CD14-positive monocyte (primary cell): ENCODE data around the gene SMARCA2. TPM values are rescaled to one million over a fixed set of nuclear protein-coding genes. Genes with fewer than 3 reads are reported as not detected.

Experiments
- DNase-seq, 3 donors: peaks; one replicate each; pipeline ENCODE4 v3.0.0-alpha.2; 2011 to 2022
- H2AFZ ChIP-seq: 2 replicates; pipeline ENCODE4 v1.6.0; 2012; ENCODE audit warnings: mild to moderate bottlenecking, low read depth, low read length, inconsistent platforms; ENCODE audit not compliant: insufficient read depth, poor library complexity, severe bottlenecking
- H3K27ac ChIP-seq, 2 donors: 1 replicate in 1 of 2; 2 replicates in 1 of 2; pipeline ENCODE4 v1.5.1; 2012 to 2013; ENCODE audit warnings: low read length in 2 of 2, control low read depth in 1 of 2, inconsistent platforms in 1 of 2, low read depth in 1 of 2, mild to moderate bottlenecking in 1 of 2
- H3K27me3 ChIP-seq, 2 donors: one replicate each; pipeline versions ENCODE4 v1.6.0 to v1.6.1; 2011 to 2013; ENCODE audit warnings: low read length in 2 of 2; ENCODE audit not compliant: control insufficient read depth in 2 of 2, insufficient read depth in 2 of 2
- H3K36me3 ChIP-seq, 2 donors: replicated peaks in 1 of 2; 1 replicate in 1 of 2; 2 replicates in 1 of 2; pipeline versions ENCODE4 v1.5.1 to v1.6.1; 2012 to 2013; ENCODE audit warnings: low read length in 2 of 2, control low read depth in 1 of 2, inconsistent platforms in 1 of 2, mild to moderate bottlenecking in 1 of 2; ENCODE audit not compliant: insufficient read depth in 2 of 2, control insufficient read depth in 1 of 2
- H3K4me1 ChIP-seq, 2 donors: 1 replicate in 1 of 2; 2 replicates in 1 of 2; pipeline versions ENCODE4 v1.5.1 to v1.6.1; 2012 to 2013; ENCODE audit warnings: low read length in 2 of 2, control low read depth in 1 of 2, inconsistent platforms in 1 of 2, mild to moderate bottlenecking in 1 of 2, moderate library complexity in 1 of 2; ENCODE audit not compliant: insufficient read depth in 2 of 2, control insufficient read depth in 1 of 2
- H3K4me2 ChIP-seq: replicated peaks from 2 replicates; pipeline ENCODE3; 2012; ENCODE audit warnings: low read length, moderate library complexity, mild to moderate bottlenecking; ENCODE audit not compliant: poor library complexity, severe bottlenecking; ENCODE audit errors: extremely low read depth
- H3K4me3 ChIP-seq, 3 experiments: fragments of 200-600 bp in 1 of 3; sonication (generic) in 1 of 3; replicated peaks in 1 of 3; 1 replicate in 2 of 3; 2 replicates in 1 of 3; pipeline ENCODE4 v1.5.1; 2011 to 2013; ENCODE audit warnings: low read length in 3 of 3, mild to moderate bottlenecking in 3 of 3, control low read depth in 2 of 3, low read depth in 2 of 3, inconsistent platforms in 1 of 3, moderate library complexity in 1 of 3
- H3K79me2 ChIP-seq: 2 replicates; pipeline ENCODE4 v1.6.0; 2012; ENCODE audit warnings: mild to moderate bottlenecking, control low read depth, inconsistent platforms, low read length, moderate library complexity; ENCODE audit not compliant: insufficient read depth
- H3K9ac ChIP-seq: 2 replicates; pipeline ENCODE4 v1.6.0; 2017; ENCODE audit warnings: low read length, mild to moderate bottlenecking; ENCODE audit not compliant: insufficient read depth, poor library complexity, severe bottlenecking
- H3K9me3 ChIP-seq, 2 donors: replicated peaks in 1 of 2; 1 replicate in 1 of 2; 2 replicates in 1 of 2; pipeline versions ENCODE4 v1.5.1 to v1.6.1; 2012 to 2013; ENCODE audit warnings: low read length in 2 of 2, control low read depth in 1 of 2; ENCODE audit not compliant: control insufficient read depth in 1 of 2, insufficient read depth in 1 of 2
- H4K20me1 ChIP-seq: 2 replicates; pipeline ENCODE4 v1.6.0; 2012; ENCODE audit warnings: mild to moderate bottlenecking, low read length, control low read depth, moderate library complexity; ENCODE audit not compliant: insufficient read depth
- H3K27ac Mint-ChIP-seq, 7 donors: one replicate each; pipeline ENCODE4 v1.8.0; 2020; ENCODE audit warnings: mild to moderate bottlenecking in 7 of 7, mixed read lengths in 7 of 7, moderate library complexity in 6 of 7, inconsistent platforms in 2 of 7
- H3K27me3 Mint-ChIP-seq, 3 donors: one replicate each; pipeline ENCODE4 v1.8.0; 2021 to 2022; ENCODE audit warnings: low read depth in 3 of 3, mild to moderate bottlenecking in 3 of 3, mixed read lengths in 3 of 3, moderate library complexity in 3 of 3, inconsistent platforms in 1 of 3
- H3K36me3 Mint-ChIP-seq, 2 donors: one replicate each; pipeline ENCODE4 v1.8.0; 2020; ENCODE audit warnings: mixed read lengths in 2 of 2, inconsistent platforms in 1 of 2, mild to moderate bottlenecking in 1 of 2
- H3K4me1 Mint-ChIP-seq: one replicate; pipeline ENCODE4 v1.8.0; 2020; ENCODE audit warnings: mild to moderate bottlenecking, mixed read lengths
- H3K4me3 Mint-ChIP-seq, 2 donors: one replicate each; pipeline ENCODE4 v1.8.0; 2020; ENCODE audit warnings: mild to moderate bottlenecking in 2 of 2, mixed read lengths in 2 of 2, moderate library complexity in 1 of 2
- H3K9me3 Mint-ChIP-seq, 7 donors: one replicate each; pipeline ENCODE4 v1.8.0; 2020 to 2022; ENCODE audit warnings: mixed read lengths in 7 of 7, mild to moderate bottlenecking in 6 of 7, moderate library complexity in 6 of 7, inconsistent platforms in 2 of 7
- WGBS: methylation state at CpG from one replicate; pipeline ENCODE4 v1.1.5; 2013; ENCODE audit warnings: missing lambda C conversion rate; ENCODE audit not compliant: insufficient coverage; 5-methylcytosine and 5-hydroxymethylcytosine counted together
- intact Hi-C, 2 donors: fragments of 100-400 bp; cut with micrococcal nuclease; formaldehyde crosslinking; loops; one replicate each; pipeline versions ENCODE4 v1.15.0 to v1.15.1; 2023
- polyA plus RNA-seq, 3 donors: library from polyadenylated mRNA; depleted of rRNA in 1 of 3; unstranded in 2 of 3; stranded (reverse) in 1 of 3; fragments of 300-500 nt in 2 of 3; fragments of >200 nt in 1 of 3; fragmentation: Illumina TruSeq in 2 of 3; gene quantifications; 1 replicate in 2 of 3; 2 replicates in 1 of 3; pipeline ENCODE4 v1.2.3, GENCODE V29; 2012 to 2021
- TF ChIP-seq, protein P1 (sequence below): fragments of 200-600 bp; IDR thresholded peaks from one replicate; pipeline ENCODE4 v1.8.0; 2022; ENCODE audit warnings: antibody characterized with exemption, mild to moderate bottlenecking

The SMARCA2 gene
- polyA plus RNA-seq, 3 donors = 11.0 to 54.7 (median 11.8) TPM

DNA sequence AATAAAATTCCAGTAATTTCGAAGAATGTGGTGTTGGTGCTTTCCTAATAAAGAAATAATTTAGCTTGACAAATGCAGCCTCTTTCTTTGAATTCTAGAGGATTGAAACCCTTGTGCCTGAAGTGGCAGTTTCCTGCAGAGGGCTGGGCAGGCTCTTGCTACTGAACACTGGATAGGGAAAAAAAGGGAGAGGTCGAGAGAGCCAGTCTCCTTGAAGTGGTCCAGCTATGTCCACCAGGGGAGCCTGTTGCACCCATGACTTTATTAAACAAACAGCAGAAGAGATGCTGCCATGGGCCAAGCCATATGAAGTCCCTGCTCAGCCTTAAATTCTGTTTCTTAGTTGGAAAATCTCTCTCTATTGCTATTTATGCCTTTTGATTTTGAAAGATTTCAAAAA is 178.4 kb downstream of the SMARCA2 start:
- Mint-ChIP-seq H3K9me3 (peaks cover 0 to 5% (median 0%) of the 10 kb centered on the region in 7 donors), H3K4me1 (no peaks in the 10 kb centered on the region), H3K4me3 (no peak overlapping the region), H3K36me3 (peaks cover 75 to 96% of the 10 kb centered on the region in 2 donors), H3K27ac (peak overlapping the region in 2 of 7 donors; percentile 16 to 40), H3K27me3 (no peaks in the 10 kb centered on the region)
- H3K4me2 ChIP-seq = no peak overlapping the region
- H3K27ac ChIP-seq = no peak overlapping the region
- no peaks in the 10 kb centered on the region for H3K9me3 ChIP-seq
- peaks cover 66 to 97% of the 10 kb centered on the region in 2 donors for H3K36me3 ChIP-seq
- TF ChIP-seq, protein P1, sequence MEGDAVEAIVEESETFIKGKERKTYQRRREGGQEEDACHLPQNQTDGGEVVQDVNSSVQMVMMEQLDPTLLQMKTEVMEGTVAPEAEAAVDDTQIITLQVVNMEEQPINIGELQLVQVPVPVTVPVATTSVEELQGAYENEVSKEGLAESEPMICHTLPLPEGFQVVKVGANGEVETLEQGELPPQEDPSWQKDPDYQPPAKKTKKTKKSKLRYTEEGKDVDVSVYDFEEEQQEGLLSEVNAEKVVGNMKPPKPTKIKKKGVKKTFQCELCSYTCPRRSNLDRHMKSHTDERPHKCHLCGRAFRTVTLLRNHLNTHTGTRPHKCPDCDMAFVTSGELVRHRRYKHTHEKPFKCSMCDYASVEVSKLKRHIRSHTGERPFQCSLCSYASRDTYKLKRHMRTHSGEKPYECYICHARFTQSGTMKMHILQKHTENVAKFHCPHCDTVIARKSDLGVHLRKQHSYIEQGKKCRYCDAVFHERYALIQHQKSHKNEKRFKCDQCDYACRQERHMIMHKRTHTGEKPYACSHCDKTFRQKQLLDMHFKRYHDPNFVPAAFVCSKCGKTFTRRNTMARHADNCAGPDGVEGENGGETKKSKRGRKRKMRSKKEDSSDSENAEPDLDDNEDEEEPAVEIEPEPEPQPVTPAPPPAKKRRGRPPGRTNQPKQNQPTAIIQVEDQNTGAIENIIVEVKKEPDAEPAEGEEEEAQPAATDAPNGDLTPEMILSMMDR = no peak
- no peaks in the 10 kb centered on the region for H4K20me1 ChIP-seq
- DNase-seq = no peak
- WGBS = 83% methylated on average over 1 of the region's 2 CpGs
- H2AFZ ChIP-seq = no peak overlapping the region
- no peaks in the 10 kb centered on the region for H3K79me2 ChIP-seq
- no peak overlapping the region for H3K4me3 ChIP-seq
- H3K4me1 ChIP-seq = no peaks in the 10 kb centered on the region
- no peaks in the 10 kb centered on the region for H3K27me3 ChIP-seq
- intact Hi-C loops = no loop called here
- no peak overlapping the region for H3K9ac ChIP-seq

DNA sequence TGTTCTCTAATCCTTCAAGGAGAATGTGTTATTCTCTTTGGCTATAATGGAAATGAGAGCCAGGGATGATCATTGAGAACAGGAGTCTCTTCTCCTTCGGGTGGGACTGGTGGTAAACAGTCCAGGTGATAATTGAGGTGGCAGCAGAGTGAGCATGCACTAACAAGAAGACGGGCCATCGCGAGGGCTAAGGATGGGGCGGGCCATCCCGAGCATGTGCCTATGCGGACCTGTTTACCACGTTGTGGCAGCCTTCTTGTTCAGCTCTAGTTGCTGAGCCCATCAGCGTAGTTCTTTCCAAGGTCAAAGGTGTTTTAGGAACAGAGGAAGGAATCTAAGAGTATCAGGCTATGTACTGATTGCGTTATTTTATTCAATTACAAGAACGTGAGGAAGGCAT is 180.1 kb downstream of the SMARCA2 start:
- Histone ChIP-seq H3K4me2 (no peak overlapping the region), H3K4me1 (peaks cover 0 to 3% of the 10 kb centered on the region in 2 donors), H3K27ac (no peak overlapping the region), H3K36me3 (peaks cover 50 to 84% of the 10 kb centered on the region in 2 donors), H2AFZ (no peak overlapping the region), H3K9me3 (peaks cover 4 to 5% of the 10 kb centered on the region in 2 donors), H3K9ac (no peak overlapping the region), H4K20me1 (no peaks in the 10 kb centered on the region), H3K4me3 (no peak overlapping the region), H3K79me2 (no peaks in the 10 kb centered on the region), H3K27me3 (no peaks in the 10 kb centered on the region)
- Mint-ChIP-seq H3K27me3 (peaks cover 0 to under 1% (median 0%) of the 10 kb centered on the region in 3 donors), H3K4me3 (no peak overlapping the region), H3K36me3 (peaks cover 70 to 92% of the 10 kb centered on the region in 2 donors), H3K4me1 (peaks cover 7% of the 10 kb centered on the region), H3K9me3 (peaks cover 6 to 17% (median 13%) of the 10 kb centered on the region in 7 donors), H3K27ac (no peak overlapping the region)
- intact Hi-C loops = no loop called here
- TF ChIP-seq, protein P1 = no peak
- DNase-seq = no peak
- 86% methylated on average over 9 of the region's 11 CpGs for WGBS
